Calu3 (cell line): ENCODE measurements around the gene SPINK1. TPM values are rescaled to one million over a fixed set of nuclear protein-coding genes. Genes with fewer than 3 reads are reported as not detected.
A peak's percentile ranks its signal among the peaks of the same experiment; 100 is the strongest.

Experiments
- BruUV-seq: library from RNA; stranded (reverse); fragments of 400-500 nt; replicated peaks from 2 replicates; lab custom pipeline; 2021; lab: Mats Ljungman, UMichigan
- CTCF ChIA-PET: fragments of 300-600 bp; sonication (Branson Sonifier 250); formaldehyde crosslinking; loops from one replicate; lab custom pipeline; 2022; ENCODE audit warnings: antibody characterized with exemption; lab: Charles Lee
- DNase-seq: peaks from one replicate; pipeline ENCODE4 v3.0.0; 2022
- H3K27ac Mint-ChIP-seq: one replicate; pipeline ENCODE4 v1.8.0; 2022; ENCODE audit warnings: mixed read lengths; ENCODE audit not compliant: unreplicated experiment
- H3K27me3 Mint-ChIP-seq: one replicate; pipeline ENCODE4 v1.8.0; 2022; ENCODE audit warnings: mixed read lengths; ENCODE audit not compliant: unreplicated experiment
- H3K36me3 Mint-ChIP-seq: one replicate; pipeline ENCODE4 v1.8.0; 2022; ENCODE audit warnings: mild to moderate bottlenecking, moderate library complexity, mixed read lengths; ENCODE audit not compliant: insufficient read depth, unreplicated experiment
- H3K4me1 Mint-ChIP-seq: one replicate; pipeline ENCODE4 v1.8.0; 2022; ENCODE audit warnings: mild to moderate bottlenecking, low read depth, mixed read lengths; ENCODE audit not compliant: unreplicated experiment
- H3K4me3 Mint-ChIP-seq: one replicate; pipeline ENCODE4 v1.8.0; 2022; ENCODE audit warnings: mild to moderate bottlenecking, low read depth, moderate library complexity, mixed read lengths; ENCODE audit not compliant: unreplicated experiment
- H3K9me3 Mint-ChIP-seq: one replicate; pipeline ENCODE4 v1.8.0; 2022; ENCODE audit warnings: low read depth, mixed read lengths; ENCODE audit not compliant: unreplicated experiment
- CTCF ChIP-seq: fragments of 200-600 bp; IDR thresholded peaks from one replicate; pipeline ENCODE4 v1.8.0; 2022; ENCODE audit warnings: antibody characterized with exemption; ENCODE audit not compliant: unreplicated experiment
- intact Hi-C: fragments of 100-400 bp; cut with micrococcal nuclease; formaldehyde crosslinking; loops from one replicate; pipeline ENCODE4 v1.10.0; 2022; ENCODE audit not compliant: unreplicated experiment
- total RNA-seq: library from RNA; stranded (reverse); gene quantifications from 2 replicates; pipeline ENCODE4 v1.2.3, GENCODE V29; 2022

SPINK1 gene
- total RNA-seq, 1 experiment from 2014 or later: 307 TPM

- CTCF ChIA-PET: no interaction called here
- Mint-ChIP-seq H3K36me3 (no peaks in the 10 kb centered on the region), H3K4me3 (no peak overlapping the region), H3K4me1 (peaks cover 10% of the 10 kb centered on the region), H3K9me3 (no peaks in the 10 kb centered on the region), H3K27ac (no peak overlapping the region), H3K27me3 (peaks cover 15% of the 10 kb centered on the region)
- intact Hi-C loops: no loop called here
- no peak for TF ChIP-seq CTCF
- no TSS peak for BruUV-seq
- DNase-seq: no peak
These were observed 30.0 kb downstream of the SPINK1 start for GRCh38 chr5:147801461-147801860.

DNA sequence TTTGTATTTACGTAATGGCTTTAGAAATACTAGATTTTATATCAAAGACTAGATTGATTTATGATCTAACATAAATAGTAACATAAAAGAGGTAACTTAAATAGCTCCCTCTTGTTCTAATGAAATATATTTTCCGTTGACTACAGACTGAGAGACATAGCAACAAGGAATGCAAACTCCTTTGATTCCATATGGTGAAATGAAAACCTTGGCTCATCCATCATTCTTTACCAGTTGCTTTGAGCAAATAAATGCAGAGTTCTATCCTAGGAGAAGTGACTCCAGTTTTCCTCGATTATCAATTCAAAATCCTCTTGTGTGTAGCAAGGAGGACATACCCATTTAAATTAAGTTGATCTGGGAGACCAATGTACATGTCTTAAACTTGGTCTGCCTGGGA lies 31.0 kb downstream of the SPINK1 start:
- H3K9me3 Mint-ChIP-seq: no peaks in the 10 kb centered on the region
- no peak overlapping the region for H3K27ac Mint-ChIP-seq
- DNase-seq: no peak
- H3K36me3 Mint-ChIP-seq: no peaks in the 10 kb centered on the region
- peaks cover 19% of the 10 kb centered on the region for H3K4me1 Mint-ChIP-seq
- intact Hi-C loops: no loop called here
- CTCF ChIA-PET: no interaction called here
- no peak for TF ChIP-seq CTCF
- H3K4me3 Mint-ChIP-seq: no peak overlapping the region
- peaks cover 15% of the 10 kb centered on the region for H3K27me3 Mint-ChIP-seq
- no TSS peak for BruUV-seq

DNA sequence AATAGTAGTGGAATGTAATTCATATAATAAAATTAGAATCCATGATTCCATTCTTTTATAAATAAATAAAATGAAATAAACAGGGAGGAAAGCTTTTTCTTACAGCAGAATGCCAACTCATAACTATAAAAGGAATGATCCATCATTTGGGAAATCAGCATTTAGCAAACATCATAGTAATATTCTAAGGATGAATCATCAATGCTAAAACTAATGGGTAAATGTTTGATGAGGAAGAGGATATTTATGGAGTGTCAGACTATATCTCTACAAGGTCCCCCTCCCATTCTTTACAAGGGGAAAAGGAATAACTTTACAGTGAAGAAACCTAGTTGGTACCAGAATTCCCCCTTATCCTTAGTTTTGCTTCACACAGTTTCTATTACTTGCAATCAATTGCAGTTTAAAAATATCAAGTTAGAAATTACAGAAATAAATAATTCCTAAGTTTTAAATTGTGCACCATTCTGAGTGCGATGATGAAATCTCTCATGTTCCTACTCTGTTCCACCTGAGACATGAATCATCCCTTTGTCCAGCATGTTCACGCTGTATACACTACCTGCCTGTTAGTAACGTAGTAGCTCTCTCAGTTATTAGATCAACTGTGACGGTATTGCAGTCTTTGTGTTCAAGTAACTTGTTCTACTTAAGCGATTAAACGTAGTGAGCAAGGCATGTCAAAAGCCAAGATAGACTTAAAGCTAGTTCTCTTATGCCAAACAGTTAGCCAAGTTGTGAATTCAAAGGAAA lies 34.7 kb downstream of the SPINK1 start:
- no TSS peak for BruUV-seq
- TF ChIP-seq CTCF: no peak
- DNase-seq: no peak
- no peaks in the 10 kb centered on the region for H3K9me3 Mint-ChIP-seq
- no peak overlapping the region for H3K4me3 Mint-ChIP-seq
- H3K4me1 Mint-ChIP-seq: peaks cover 19% of the 10 kb centered on the region
- H3K36me3 Mint-ChIP-seq: no peaks in the 10 kb centered on the region
- intact Hi-C loops: no loop called here
- CTCF ChIA-PET: no interaction called here
- peak overlapping the region; percentile 12 for H3K27ac Mint-ChIP-seq
- H3K27me3 Mint-ChIP-seq: peaks cover 15% of the 10 kb centered on the region

DNA sequence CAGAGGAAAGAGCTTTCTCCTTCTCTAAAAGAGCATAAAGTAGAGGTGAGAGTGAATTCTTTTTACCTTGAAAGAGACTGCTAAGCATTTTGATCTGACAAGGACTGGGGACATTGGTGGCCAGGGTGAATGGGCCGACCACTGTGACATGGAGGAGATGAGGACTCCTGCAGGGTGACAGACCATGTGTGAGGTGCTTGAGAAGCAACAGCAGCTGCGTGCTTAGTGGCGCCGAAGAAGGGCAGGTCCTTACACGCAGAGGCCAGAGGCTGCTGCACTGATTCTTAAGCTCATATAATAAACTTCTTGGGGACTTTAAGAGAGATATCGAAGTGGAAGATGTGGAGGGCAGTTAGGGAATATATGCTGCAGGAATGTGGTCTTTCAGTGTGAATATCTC lies 40.3 kb downstream of the SPINK1 start:
- TF ChIP-seq CTCF: no peak
- Mint-ChIP-seq H3K4me1 (peaks cover 7% of the 10 kb centered on the region), H3K9me3 (no peaks in the 10 kb centered on the region), H3K27me3 (no peaks in the 10 kb centered on the region), H3K4me3 (no peak overlapping the region), H3K27ac (no peak overlapping the region), H3K36me3 (no peaks in the 10 kb centered on the region)
- no TSS peak for BruUV-seq
- intact Hi-C loops: no loop called here
- DNase-seq: no peak
- CTCF ChIA-PET: no interaction called here
